Esophagus squamous epithelium (tissue), 4 donors: ENCODE data around the gene RNF157.

ENCODE experiments used
- POLR2A ChIP-seq, 4 donors: fragments of 450-650 bp; IDR thresholded peaks; one replicate each; pipeline ENCODE4 v1.6.1; 2017; ENCODE audit warnings: antibody characterized with exemption in 4 of 4, mild to moderate bottlenecking in 4 of 4, moderate library complexity in 3 of 4
- TF ChIP-seq, protein P1 (sequence below), 6 experiments: fragments of 450-650 bp in 4 of 6; fragments of 200-600 bp in 2 of 6; sonication (generic) in 2 of 6; IDR thresholded peaks; one replicate each; pipeline ENCODE4 v1.5.1; 2016 to 2019; ENCODE audit warnings: antibody characterized with exemption in 6 of 6, mild to moderate bottlenecking in 4 of 6, moderate library complexity in 4 of 6

DNA sequence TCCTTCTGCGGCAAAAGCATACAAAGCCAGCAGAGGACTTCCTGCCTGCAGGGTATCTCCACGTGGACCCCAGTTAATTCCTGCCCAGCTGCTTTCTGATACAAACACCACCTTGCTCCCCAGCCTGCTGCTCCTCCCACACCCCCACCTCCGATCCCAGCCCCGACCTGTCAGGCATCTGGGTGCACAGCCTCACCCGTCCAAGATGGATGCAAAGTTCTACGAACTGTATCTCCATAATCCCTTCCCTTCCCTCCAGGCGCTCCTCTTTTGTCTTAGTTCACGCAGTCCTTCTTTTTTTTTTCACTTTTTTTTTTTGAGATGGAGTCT lies 83.7 kb downstream of the RNF157 start:
- TF ChIP-seq POLR2A (IDR thresholded peaks at IDR 0.05): no peak
- TF ChIP-seq, protein P1, sequence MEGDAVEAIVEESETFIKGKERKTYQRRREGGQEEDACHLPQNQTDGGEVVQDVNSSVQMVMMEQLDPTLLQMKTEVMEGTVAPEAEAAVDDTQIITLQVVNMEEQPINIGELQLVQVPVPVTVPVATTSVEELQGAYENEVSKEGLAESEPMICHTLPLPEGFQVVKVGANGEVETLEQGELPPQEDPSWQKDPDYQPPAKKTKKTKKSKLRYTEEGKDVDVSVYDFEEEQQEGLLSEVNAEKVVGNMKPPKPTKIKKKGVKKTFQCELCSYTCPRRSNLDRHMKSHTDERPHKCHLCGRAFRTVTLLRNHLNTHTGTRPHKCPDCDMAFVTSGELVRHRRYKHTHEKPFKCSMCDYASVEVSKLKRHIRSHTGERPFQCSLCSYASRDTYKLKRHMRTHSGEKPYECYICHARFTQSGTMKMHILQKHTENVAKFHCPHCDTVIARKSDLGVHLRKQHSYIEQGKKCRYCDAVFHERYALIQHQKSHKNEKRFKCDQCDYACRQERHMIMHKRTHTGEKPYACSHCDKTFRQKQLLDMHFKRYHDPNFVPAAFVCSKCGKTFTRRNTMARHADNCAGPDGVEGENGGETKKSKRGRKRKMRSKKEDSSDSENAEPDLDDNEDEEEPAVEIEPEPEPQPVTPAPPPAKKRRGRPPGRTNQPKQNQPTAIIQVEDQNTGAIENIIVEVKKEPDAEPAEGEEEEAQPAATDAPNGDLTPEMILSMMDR (IDR thresholded peaks at IDR 0.05): no peak
